HG02884 (cell line): ENCODE measurements around the gene CTSD.
A peak's percentile ranks its signal among the peaks of the same experiment; 100 is the strongest.
"Not testable (repeated sequence)": the region's sequence is repeated elsewhere in the genome, so short reads cannot be mapped to it uniquely, and the experiment has no call there.

Source experiments
- ATAC-seq: cut with Tn5 transposase; IDR thresholded peaks from one replicate; pipeline ENCODE4 v1.9.1; 2021; ENCODE audit warnings: mild to moderate bottlenecking, moderate library complexity; ENCODE audit not compliant: unreplicated experiment

Gene CTSD

DNA sequence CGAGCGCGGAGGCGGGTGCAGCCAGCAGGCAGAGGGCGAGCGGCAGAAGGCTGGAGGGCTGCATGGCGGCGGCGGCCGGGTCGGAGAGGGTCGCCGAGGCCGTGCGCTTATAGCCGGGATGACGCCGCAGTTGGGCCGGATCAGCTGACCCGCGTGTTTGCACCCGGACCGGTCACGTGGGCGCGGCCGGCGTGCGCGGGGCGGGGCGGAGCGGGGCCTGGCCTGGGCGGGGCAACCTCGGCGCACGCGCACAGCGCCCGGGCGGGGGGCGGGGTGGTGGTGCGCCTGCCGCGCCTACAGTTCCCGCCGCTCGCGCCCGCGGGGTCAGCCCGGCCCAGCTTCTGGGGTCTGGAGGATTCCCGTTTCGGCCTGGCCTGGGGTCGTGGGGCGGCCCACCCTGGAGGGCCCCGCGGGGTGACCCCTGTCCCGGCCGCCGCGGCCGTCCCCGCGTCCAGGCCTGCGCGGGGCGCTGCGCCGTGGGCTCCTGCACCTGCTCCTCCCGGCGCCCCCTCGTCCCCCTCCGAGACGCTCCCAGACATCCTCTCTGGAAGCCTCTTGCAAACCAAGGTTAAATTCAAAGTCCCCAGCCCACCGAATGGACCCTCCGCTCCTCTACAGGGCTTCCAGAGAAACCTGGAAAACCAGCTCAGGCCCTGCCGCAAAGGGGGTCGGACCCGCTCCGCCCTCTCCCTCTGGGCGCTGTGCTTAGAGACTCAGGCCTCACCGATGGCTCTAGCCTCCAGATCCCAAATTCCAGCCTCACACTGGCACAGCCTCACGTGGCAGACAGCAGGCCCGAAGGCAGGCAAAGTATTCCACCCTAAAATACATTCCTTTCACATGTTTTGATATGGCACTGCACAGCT, at the start of gene CTSD:
Gene CTSD, minus strand, starts transcription at position 132 of the 866 bp plus-strand sequence. Its CDS starts 68 bp downstream, at position 64.
- peak; percentile 75 for ATAC-seq

- ATAC-seq = not testable (repeated sequence)
Measured at GRCh38 chr11:1813356-1813755, 49.6 kb upstream of the CTSD start.

GRCh38 chr11:1812801-1813200, 49.1 kb upstream of the CTSD start:
- ATAC-seq = no peak

DNA sequence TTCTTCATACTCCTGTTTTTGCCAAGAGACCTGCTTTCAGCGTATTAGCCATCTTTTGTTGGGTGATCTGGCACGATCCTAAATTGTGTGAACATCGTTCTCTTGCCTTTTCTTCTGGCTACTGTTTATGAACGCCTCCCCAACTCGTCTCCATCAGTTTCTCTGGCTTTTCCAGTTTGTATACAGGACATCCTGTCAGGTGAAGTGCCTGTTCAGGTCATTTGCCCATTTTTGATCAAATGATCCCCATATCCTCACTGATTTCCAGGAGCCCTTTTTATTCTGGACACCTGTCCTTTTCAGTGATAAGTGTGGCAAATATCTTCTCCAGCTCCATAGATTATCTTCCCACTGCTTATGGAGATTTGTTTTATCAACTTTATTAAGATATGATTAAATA, 48.5 kb upstream of the CTSD start:
- ATAC-seq = no peak

- no peak for ATAC-seq
Measured at GRCh38 chr11:1810761-1811160, 47.0 kb upstream of the CTSD start.

- ATAC-seq = no peak
Measured at GRCh38 chr11:1807264-1807995, 43.7 kb upstream of the CTSD start.

DNA sequence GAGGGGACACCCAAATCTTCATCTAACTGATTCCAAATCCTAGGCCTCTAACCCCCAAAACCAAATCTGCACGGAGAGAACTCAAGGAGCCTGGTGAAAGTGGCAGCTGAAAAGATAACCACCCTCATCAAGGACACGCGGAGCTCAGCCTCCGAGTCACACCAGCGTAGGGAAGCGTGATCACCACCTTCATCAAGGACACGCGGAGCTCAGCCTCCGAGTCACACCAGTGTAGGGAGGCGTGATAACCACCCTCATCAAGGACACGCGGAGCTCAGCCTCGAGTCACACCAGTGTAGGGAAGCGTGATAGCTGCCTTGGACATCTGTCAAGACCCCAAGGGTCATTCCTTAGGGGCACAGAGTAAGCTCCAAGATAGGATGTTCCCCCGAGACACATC, 41.8 kb upstream of the CTSD start:
- ATAC-seq = no peak

GRCh38 chr11:1803835-1804519, 40.2 kb upstream of the CTSD start:
- ATAC-seq = not testable (repeated sequence)

DNA sequence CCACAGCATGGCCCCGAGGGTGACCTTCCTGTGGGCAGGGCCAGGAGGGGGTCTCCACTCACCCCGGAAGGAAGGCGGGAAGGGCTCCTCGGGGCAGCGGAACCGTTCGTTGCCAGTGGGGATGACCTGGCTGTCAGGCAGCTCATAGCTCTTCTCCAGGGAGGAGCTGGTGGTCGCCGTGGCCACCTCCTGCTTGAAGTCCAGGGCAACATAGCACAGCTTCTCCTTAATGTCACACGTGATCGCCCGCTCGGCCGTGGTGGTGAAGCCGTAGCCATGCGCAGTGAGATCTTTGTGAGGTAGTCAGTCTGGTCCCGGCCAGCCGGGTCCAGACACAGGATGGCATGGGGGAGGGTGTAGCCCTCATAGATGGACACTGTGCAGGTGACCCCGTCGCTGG, 39.5 kb upstream of the CTSD start:
- no peak for ATAC-seq

GRCh38 chr11:1797391-1798125, 33.8 kb upstream of the CTSD start:
- no peak for ATAC-seq

- ATAC-seq = no peak
Measured at GRCh38 chr11:1796413-1797011, 32.8 kb upstream of the CTSD start.

GRCh38 chr11:1793081-1793480, 29.4 kb upstream of the CTSD start:
- ATAC-seq = no peak

GRCh38 chr11:1792461-1792860, 28.7 kb upstream of the CTSD start:
- ATAC-seq = no peak

DNA sequence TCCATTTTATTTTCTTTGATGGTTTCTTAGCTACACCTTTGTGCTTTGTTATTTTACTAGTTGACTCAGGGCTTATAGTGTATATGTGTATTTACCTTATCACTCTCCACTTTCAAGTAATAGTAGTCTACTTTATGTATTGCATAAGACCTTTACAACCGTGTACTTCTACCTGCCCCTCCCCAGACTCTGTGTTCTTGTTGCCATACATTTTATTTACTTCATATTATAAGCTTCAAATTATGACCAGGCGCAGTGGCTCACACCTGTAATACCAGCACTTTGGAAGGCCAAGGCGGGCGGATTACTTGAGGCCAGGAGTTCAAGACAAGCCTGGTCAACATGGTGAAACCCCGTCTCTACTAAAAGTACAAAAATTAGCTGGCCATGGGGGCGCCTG, 28.2 kb upstream of the CTSD start:
- ATAC-seq = no peak

GRCh38 chr11:1786466-1786865, 22.7 kb upstream of the CTSD start:
- ATAC-seq = no peak

- ATAC-seq = no peak
Measured at GRCh38 chr11:1785749-1786413, 22.2 kb upstream of the CTSD start.

DNA sequence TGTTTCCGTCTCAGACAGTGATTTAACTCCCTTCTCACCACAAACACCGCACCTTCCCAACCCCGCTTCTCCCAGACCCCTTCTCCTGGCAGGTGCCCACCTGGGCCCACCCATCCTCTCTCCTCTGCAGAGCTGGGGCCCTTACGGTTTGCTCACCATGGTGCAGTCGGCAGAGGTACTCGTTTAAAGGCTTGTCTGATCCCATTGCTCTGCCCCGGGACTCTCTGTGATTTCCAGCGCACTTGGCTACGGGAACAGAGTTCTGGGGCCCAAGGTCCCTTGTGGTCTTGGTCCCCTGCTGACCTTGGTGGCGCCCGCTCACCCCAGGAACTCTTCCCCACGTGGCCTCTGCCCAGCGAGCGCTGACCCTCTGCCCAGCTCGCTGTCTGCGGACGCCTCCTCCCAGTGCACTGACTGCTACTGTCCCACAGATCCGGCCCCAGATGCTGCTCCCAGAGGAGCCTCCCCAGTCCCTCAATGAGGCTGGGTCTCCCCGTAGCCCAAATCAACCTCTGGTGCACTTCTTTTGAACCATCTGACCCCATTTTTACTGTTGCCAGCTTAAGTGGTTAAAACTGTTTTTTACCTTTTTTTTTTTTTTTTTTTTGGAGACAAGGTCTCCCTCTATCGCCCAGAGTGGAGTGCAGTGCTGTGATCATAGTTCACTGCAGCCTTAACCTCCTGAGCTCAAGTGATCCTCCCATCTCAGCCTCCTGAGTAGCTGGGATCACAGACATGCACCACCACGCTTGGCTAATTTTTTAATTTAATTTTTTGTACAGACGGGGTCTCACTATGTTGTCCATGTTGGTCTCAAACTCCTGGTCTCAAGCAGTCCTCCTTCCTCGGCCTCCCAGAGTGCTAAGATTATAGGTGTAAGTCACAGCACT, 21.3 kb upstream of the CTSD start:
- ATAC-seq = no peak

DNA sequence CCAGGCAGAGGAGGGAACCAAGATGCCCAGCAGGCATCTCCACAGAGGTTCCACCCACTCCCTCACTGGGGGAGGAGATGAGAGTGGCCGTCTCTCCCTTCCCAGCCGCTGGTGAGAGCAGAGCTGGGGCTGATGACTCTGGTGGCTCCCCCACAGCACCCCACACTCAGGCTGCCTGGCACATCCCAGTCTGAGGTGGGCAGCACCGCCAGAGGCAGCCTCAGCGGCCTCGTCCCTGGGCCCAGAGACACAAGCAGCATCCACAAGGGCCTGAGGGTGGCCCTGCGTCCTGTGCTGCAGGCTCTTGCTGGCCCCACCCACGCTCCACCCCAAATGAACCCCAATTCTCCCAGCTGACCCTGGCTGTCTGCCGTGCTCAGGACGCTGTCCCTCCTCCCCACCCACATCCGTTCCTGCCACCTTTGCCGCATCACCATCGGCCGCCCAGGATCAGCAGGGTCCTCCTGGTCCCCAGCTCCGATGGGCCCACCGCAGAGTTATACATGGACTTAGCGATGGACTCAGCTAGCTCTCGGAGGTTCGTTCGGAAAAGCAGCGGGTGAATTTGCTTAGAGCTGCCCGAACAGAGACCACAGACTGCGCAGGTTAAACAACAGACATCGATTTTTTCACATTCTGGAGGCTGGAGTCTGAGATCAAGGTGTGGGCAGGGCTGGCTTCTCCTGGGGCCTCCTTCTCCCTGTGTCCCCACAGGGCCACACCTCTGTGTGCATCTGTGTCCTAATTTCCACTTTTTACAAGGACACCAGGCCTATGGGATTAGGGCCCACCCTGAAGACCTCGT, 20.2 kb upstream of the CTSD start:
- no peak for ATAC-seq
